Measurements from ENCODE around the gene ZNF302. TPM values are rescaled to one million over a fixed set of nuclear protein-coding genes. Genes with fewer than 3 reads are reported as not detected.
"Not testable (repeated sequence)": the region's sequence is repeated elsewhere in the genome, so short reads cannot be mapped to it uniquely, and the experiment has no call there.

The ZNF302 gene
- total and polyA plus RNA-seq, 3 experiments from 2014 or later, result 13.4 to 16.0 (median 14.8) TPM

DNA sequence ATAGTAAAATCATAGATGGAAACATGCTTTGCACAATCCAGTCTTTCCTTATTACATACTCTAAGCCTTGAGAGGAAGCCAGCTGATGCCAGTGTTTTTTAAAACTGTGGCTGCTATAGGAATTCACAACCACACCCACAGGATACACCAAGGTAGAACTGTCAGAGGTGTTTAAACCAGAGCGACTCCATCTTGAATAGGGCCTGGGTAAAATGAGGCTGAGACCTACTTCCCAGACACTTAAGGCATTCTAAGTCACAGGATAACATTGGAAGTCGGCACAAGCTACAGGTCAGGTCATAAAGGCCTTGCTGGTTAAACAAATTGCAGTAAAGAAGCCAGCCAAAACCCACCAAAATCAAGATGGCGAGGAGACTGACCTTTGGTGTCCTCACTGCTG, 2.2 kb upstream of the ZNF302 start:
- no peaks in the 10 kb centered on the region for H3K27me3 ChIP-seq (ENCODE audit: insufficient read depth, low read length, poor library complexity, severe bottlenecking)
- Mint-ChIP-seq H3K27ac (peak overlapping the region in 1 of 8 donors; percentile 13), H3K36me3 (peaks cover 16 to 31% (median 25%) of the 10 kb centered on the region in 3 donors), H3K4me1 (peaks cover 28 to 37% (median 37%) of the 10 kb centered on the region in 3 donors), H3K9me3 (peaks cover 0 to 19% (median 8%) of the 10 kb centered on the region in 5 donors), H3K4me3 (peak overlapping the region in 2 of 7 donors; percentile 51 to 63), H3K27me3 (peaks cover 11 to 32% of the 10 kb centered on the region in 2 donors)
- no peak overlapping the region for H3K4me3 ChIP-seq (ENCODE audit: low read length)
- POLR2A ChIA-PET, result no interaction called here
- H3K4me1 ChIP-seq (ENCODE audit: insufficient read depth, low read length), result peaks cover 17% of the 10 kb centered on the region
- CTCF ChIA-PET, result interaction anchor here (1.6 kb wide), 1 partner anchor 36 kb away, joined by 4 read pairs; no protein-coding TSS in a partner anchor
- H3K9me3 ChIP-seq (ENCODE audit: low read length), result no peaks in the 10 kb centered on the region
- H3K36me3 ChIP-seq (ENCODE audit: insufficient read depth, low read length), result peaks cover 11% of the 10 kb centered on the region
- no peak overlapping the region for H3K27ac ChIP-seq (ENCODE audit: low read depth, low read length)
- no peak for DNase-seq

DNA sequence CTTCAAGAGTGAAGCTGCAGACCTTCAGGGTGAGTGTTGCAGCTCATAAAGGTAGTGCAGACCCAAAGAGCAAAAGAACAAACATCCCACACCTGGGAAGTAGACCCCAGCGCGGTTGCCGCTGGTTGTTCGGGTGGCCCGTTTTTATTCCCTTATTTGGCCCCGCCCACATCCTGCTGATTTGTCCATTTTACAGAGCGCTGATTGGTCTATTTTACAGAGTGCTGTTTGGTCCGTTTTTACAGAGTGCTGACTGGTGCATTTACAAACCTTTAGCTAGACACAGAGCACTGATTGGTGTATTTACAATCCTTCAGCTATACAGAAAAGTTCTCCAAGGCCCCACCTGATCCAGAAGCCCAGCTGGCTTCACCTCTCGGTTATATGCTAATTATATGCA, 1.6 kb upstream of the ZNF302 start:
- Mint-ChIP-seq H3K4me3 (peak overlapping the region in 5 of 7 donors; percentile 28 to 100 (median 95)), H3K36me3 (peaks cover 21 to 38% (median 31%) of the 10 kb centered on the region in 3 donors), H3K27me3 (peaks cover 11 to 32% of the 10 kb centered on the region in 2 donors), H3K9me3 (peaks cover 4 to 23% (median 14%) of the 10 kb centered on the region in 5 donors), H3K27ac (peak overlapping the region in 3 of 8 donors; percentile 17 to 99 (median 21)), H3K4me1 (peaks cover 28 to 43% (median 42%) of the 10 kb centered on the region in 3 donors)
- H3K27ac ChIP-seq (ENCODE audit: low read depth, low read length), result no peak overlapping the region
- no peaks in the 10 kb centered on the region for H3K27me3 ChIP-seq (ENCODE audit: insufficient read depth, low read length, poor library complexity, severe bottlenecking)
- peaks cover 17% of the 10 kb centered on the region for H3K4me1 ChIP-seq (ENCODE audit: insufficient read depth, low read length)
- peaks cover 11% of the 10 kb centered on the region for H3K36me3 ChIP-seq (ENCODE audit: insufficient read depth, low read length)
- ChIA-PET CTCF (interaction anchor here (1.6 kb wide), 1 partner anchor 37 kb away, joined by 4 read pairs; no protein-coding TSS in a partner anchor), POLR2A (no interaction called here)
- H3K9me3 ChIP-seq (ENCODE audit: low read length), result no peaks in the 10 kb centered on the region
- no peak overlapping the region for H3K4me3 ChIP-seq (ENCODE audit: low read length)
- no peak for DNase-seq

- peaks cover 17% of the 10 kb centered on the region for H3K4me1 ChIP-seq (ENCODE audit: insufficient read depth, low read length)
- ChIA-PET CTCF (no interaction called here), POLR2A (interaction anchor here (0.9 to 1.6 kb wide), 2 partner anchors 57 to 505 kb away, joined by 7 to 10 read pairs; partner anchors contain the start of gene ZNF181)
- peak within 1 kb of the TSS; percentile 97 for H3K4me3 ChIP-seq (ENCODE audit: low read length)
- H3K4me3 Mint-ChIP-seq, result peak within 1 kb of the TSS; percentile 95 to 100 (median 99)
- H3K27me3 Mint-ChIP-seq, result peaks cover 11 to 32% of the 10 kb centered on the region in 2 donors
- peaks cover 25 to 46% (median 39%) of the 10 kb centered on the region in 3 donors for H3K36me3 Mint-ChIP-seq
- H3K9me3 ChIP-seq (ENCODE audit: low read length), result peaks cover 3% of the 10 kb centered on the region
- peak in 1 of 5 donors; percentile 68 for DNase-seq
- H3K9me3 Mint-ChIP-seq, result peaks cover 6 to 28% (median 20%) of the 10 kb centered on the region in 5 donors
- peaks cover 19% of the 10 kb centered on the region for H3K36me3 ChIP-seq (ENCODE audit: insufficient read depth, low read length)
- H3K27ac ChIP-seq (ENCODE audit: low read depth, low read length), result peak within 1 kb of the TSS; percentile 78
- peak within 1 kb of the TSS; percentile 94 to 100 (median 99) for H3K27ac Mint-ChIP-seq
- H3K4me1 Mint-ChIP-seq, result peaks cover 28 to 43% (median 42%) of the 10 kb centered on the region in 3 donors
- no peaks in the 10 kb centered on the region for H3K27me3 ChIP-seq (ENCODE audit: insufficient read depth, low read length, poor library complexity, severe bottlenecking)
Measured at GRCh38 chr19:34676697-34677385, 637 bp upstream of the ZNF302 start, which contains the start of gene SCGB2B2. Gene SCGB2B2, minus strand, starts transcription at chr19:34677159. Its CDS starts 82,596 bp downstream, at chr19:34594563.

DNA sequence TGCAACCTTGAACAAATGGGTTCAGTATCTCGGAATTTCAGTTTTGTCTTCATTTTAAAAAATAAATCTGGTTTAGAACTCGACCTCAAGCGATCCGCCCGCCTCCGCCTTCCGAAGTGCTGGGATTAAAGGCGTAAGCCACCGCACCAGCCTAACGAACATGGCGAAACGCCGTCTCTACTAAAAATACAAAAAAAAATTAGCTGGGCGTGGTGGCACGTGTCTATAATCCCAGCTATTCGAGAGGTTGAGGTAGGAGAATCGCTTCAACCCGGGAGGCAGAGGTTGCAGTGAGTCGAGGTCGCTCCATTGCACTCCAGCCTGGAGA, 571 bp downstream of the ZNF302 start:
- ChIA-PET CTCF (interaction anchor here (0.7 to 0.8 kb wide), 2 partner anchors 9 to 323 kb away, joined by 3 read pairs; no protein-coding TSS in a partner anchor), POLR2A (interaction anchor here (0.6 to 1.6 kb wide), 4 partner anchors 56 to 1289 kb away, joined by 3 to 12 read pairs (median 8); partner anchors contain the start of gene ZNF181)
- peak overlapping the region; percentile 97 for H3K4me3 ChIP-seq (ENCODE audit: low read length)
- peaks cover 30% of the 10 kb centered on the region for H3K36me3 ChIP-seq (ENCODE audit: insufficient read depth, low read length)
- Mint-ChIP-seq H3K36me3 (peaks cover 31 to 58% (median 51%) of the 10 kb centered on the region in 3 donors), H3K27me3 (peaks cover 11 to 23% of the 10 kb centered on the region in 2 donors), H3K4me3 (peak overlapping the region; percentile 95 to 100 (median 99)), H3K27ac (peak overlapping the region; percentile 82 to 100 (median 98)), H3K9me3 (peaks cover 15 to 39% (median 30%) of the 10 kb centered on the region in 5 donors), H3K4me1 (peaks cover 28 to 43% (median 42%) of the 10 kb centered on the region in 3 donors)
- no peaks in the 10 kb centered on the region for H3K27me3 ChIP-seq (ENCODE audit: insufficient read depth, low read length, poor library complexity, severe bottlenecking)
- peaks cover 3% of the 10 kb centered on the region for H3K9me3 ChIP-seq (ENCODE audit: low read length)
- DNase-seq, result no peak
- H3K27ac ChIP-seq (ENCODE audit: low read depth, low read length), result peak overlapping the region; percentile 78
- H3K4me1 ChIP-seq (ENCODE audit: insufficient read depth, low read length), result peaks cover 17% of the 10 kb centered on the region

DNA sequence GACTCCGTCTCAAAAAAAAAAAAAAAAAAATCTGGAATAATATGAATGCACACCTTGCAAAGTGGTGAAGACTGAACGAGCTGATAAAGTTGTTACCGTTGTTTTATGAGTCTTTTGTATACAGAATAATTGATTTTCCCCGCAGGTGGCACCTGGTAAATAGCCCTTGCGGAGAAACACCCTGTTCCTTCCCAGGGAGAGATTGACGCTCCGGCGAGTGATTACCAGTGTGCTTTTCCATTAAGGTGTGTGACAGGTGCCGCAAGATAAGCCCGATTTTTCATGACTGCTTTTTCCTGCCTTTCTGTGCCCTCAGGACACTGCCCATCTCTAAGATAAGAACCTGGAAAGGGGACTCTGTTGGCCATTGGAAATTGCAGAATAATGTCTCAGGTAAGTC, 943 bp downstream of the ZNF302 start:
- H3K4me3 ChIP-seq (ENCODE audit: low read length), result peak overlapping the region; percentile 97
- H3K27ac Mint-ChIP-seq, result peak overlapping the region; percentile 67 to 100 (median 96)
- peak overlapping the region; percentile 95 to 100 (median 99) for H3K4me3 Mint-ChIP-seq
- CTCF ChIA-PET, result interaction anchor here (0.8 kb wide), 1 partner anchor 9 kb away, joined by 3 read pairs; no protein-coding TSS in a partner anchor
- H3K9me3 Mint-ChIP-seq, result peaks cover 17 to 41% (median 31%) of the 10 kb centered on the region in 5 donors
- H3K4me1 ChIP-seq (ENCODE audit: insufficient read depth, low read length), result peaks cover 17% of the 10 kb centered on the region
- POLR2A ChIA-PET, result interaction anchor here (0.6 to 1.6 kb wide), 3 partner anchors 55 to 1289 kb away, joined by 3 to 12 read pairs (median 10); partner anchors contain the start of gene ZNF181
- H3K4me1 Mint-ChIP-seq, result peaks cover 28 to 43% (median 42%) of the 10 kb centered on the region in 3 donors
- H3K36me3 ChIP-seq (ENCODE audit: insufficient read depth, low read length), result peaks cover 31% of the 10 kb centered on the region
- peaks cover 30 to 62% (median 55%) of the 10 kb centered on the region in 3 donors for H3K36me3 Mint-ChIP-seq
- peaks cover 3% of the 10 kb centered on the region for H3K9me3 ChIP-seq (ENCODE audit: low read length)
- H3K27me3 ChIP-seq (ENCODE audit: insufficient read depth, low read length, poor library complexity, severe bottlenecking), result no peaks in the 10 kb centered on the region
- H3K27me3 Mint-ChIP-seq, result peaks cover 11 to 19% of the 10 kb centered on the region in 2 donors
- no peak overlapping the region for H3K27ac ChIP-seq (ENCODE audit: low read depth, low read length)
- DNase-seq, result no peak

- Mint-ChIP-seq H3K27me3 (peaks cover under 1 to 8% of the 10 kb centered on the region in 2 donors), H3K27ac (no peak overlapping the region), H3K36me3 (peaks cover 33 to 80% (median 59%) of the 10 kb centered on the region in 3 donors), H3K4me1 (peaks cover 26 to 39% (median 35%) of the 10 kb centered on the region in 3 donors), H3K9me3 (peaks cover 40 to 70% (median 62%) of the 10 kb centered on the region in 5 donors), H3K4me3 (no peak overlapping the region)
- no peak for DNase-seq
- Histone ChIP-seq H3K4me3 (ENCODE audit: low read length) (no peak overlapping the region), H3K27ac (ENCODE audit: low read depth, low read length) (no peak overlapping the region), H3K27me3 (ENCODE audit: insufficient read depth, low read length, poor library complexity, severe bottlenecking) (no peaks in the 10 kb centered on the region), H3K4me1 (ENCODE audit: insufficient read depth, low read length) (peaks cover 15% of the 10 kb centered on the region), H3K36me3 (ENCODE audit: insufficient read depth, low read length) (peaks cover 35% of the 10 kb centered on the region), H3K9me3 (ENCODE audit: low read length) (peaks cover 22% of the 10 kb centered on the region)
- CTCF ChIA-PET, result no interaction called here
- POLR2A ChIA-PET, result no interaction called here
Measured at GRCh38 chr19:34681478-34681877, 4.0 kb downstream of the ZNF302 start.

- H3K4me3 Mint-ChIP-seq; H3K27ac Mint-ChIP-seq; H3K4me1 Mint-ChIP-seq; POLR2A ChIA-PET; DNase-seq; H3K27me3 ChIP-seq (ENCODE audit: insufficient read depth, low read length, poor library complexity, severe bottlenecking); CTCF ChIA-PET; H3K27ac ChIP-seq (ENCODE audit: low read depth, low read length); H3K27me3 Mint-ChIP-seq; H3K4me1 ChIP-seq (ENCODE audit: insufficient read depth, low read length): not testable (repeated sequence)
- H3K36me3 ChIP-seq (ENCODE audit: insufficient read depth, low read length), result peaks cover 24% of the 10 kb centered on the region
- Mint-ChIP-seq H3K9me3 (peaks cover 51 to 88% (median 85%) of the 10 kb centered on the region in 5 donors), H3K36me3 (peaks cover 22 to 56% (median 49%) of the 10 kb centered on the region in 3 donors)
- H3K4me3 ChIP-seq (ENCODE audit: low read length), result peak overlapping the region; percentile 8
- peaks cover 42% of the 10 kb centered on the region for H3K9me3 ChIP-seq (ENCODE audit: low read length)
Measured at GRCh38 chr19:34685266-34685665, 7.8 kb downstream of the ZNF302 start.
